Measurements from ENCODE around the gene SIX3.

The SIX3 gene

GRCh38 chr2:44934038-44934982, 7.2 kb upstream of the SIX3 start:
- H3K4me3 ChIP-seq (IDR thresholded peaks at IDR 0.05; ENCODE audit: insufficient read depth, low read depth, low read length): no peak overlapping the region

GRCh38 chr2:44934983-44935728, 6.3 kb upstream of the SIX3 start:
- no peak for TF ChIP-seq CTCF (conservative IDR thresholded peaks at IDR 0.05; ENCODE audit: low read depth, low read length)
- Histone ChIP-seq H3K4me2 (no peak overlapping the region), H3K36me3 (ENCODE audit: insufficient read depth) (no peaks in the 10 kb centered on the region), H3K9ac (no peak overlapping the region), H2AFZ (ENCODE audit: low read depth) (no peak overlapping the region), H3K27ac (no peak overlapping the region), H3K4me1 (ENCODE audit: low read depth, poor library complexity, severe bottlenecking) (no peaks in the 10 kb centered on the region), H3K4me3 (IDR thresholded peaks at IDR 0.05; ENCODE audit: insufficient read depth, low read depth, low read length) (no peak overlapping the region), H3K79me2 (ENCODE audit: insufficient read depth, low read depth) (no peaks in the 10 kb centered on the region), H3K27me3 (ENCODE audit: insufficient read depth, low read depth) (peaks cover 4% of the 10 kb centered on the region; the same call in 1 of the 2 replicates), H4K20me1 (ENCODE audit: insufficient read depth) (no peaks in the 10 kb centered on the region)

More at GRCh38 chr2:44934038-44934982, 7.2 kb upstream of the SIX3 start:
- Histone ChIP-seq H3K79me2 (ENCODE audit: insufficient read depth, low read depth) (no peaks in the 10 kb centered on the region), H4K20me1 (ENCODE audit: insufficient read depth) (no peaks in the 10 kb centered on the region), H3K27ac (no peak overlapping the region), H3K4me1 (ENCODE audit: low read depth, poor library complexity, severe bottlenecking) (no peaks in the 10 kb centered on the region), H3K9ac (no peak overlapping the region), H3K27me3 (ENCODE audit: insufficient read depth, low read depth) (peaks cover 4% of the 10 kb centered on the region; the same call in 1 of the 2 replicates), H3K36me3 (ENCODE audit: insufficient read depth) (no peaks in the 10 kb centered on the region), H3K4me2 (no peak overlapping the region), H2AFZ (ENCODE audit: low read depth) (no peak overlapping the region)
- TF ChIP-seq CTCF (conservative IDR thresholded peaks at IDR 0.05; ENCODE audit: low read depth, low read length): no peak

GRCh38 chr2:44935729-44936098, 5.8 kb upstream of the SIX3 start:
- no peak overlapping the region for H3K27ac ChIP-seq
- H4K20me1 ChIP-seq (ENCODE audit: insufficient read depth): no peaks in the 10 kb centered on the region
- no peaks in the 10 kb centered on the region for H3K79me2 ChIP-seq (ENCODE audit: insufficient read depth, low read depth)
- TF ChIP-seq CTCF (conservative IDR thresholded peaks at IDR 0.05; ENCODE audit: low read depth, low read length): no peak
- no peak overlapping the region for H3K9ac ChIP-seq
- H2AFZ ChIP-seq (ENCODE audit: low read depth): no peak overlapping the region
- H3K4me1 ChIP-seq (ENCODE audit: low read depth, poor library complexity, severe bottlenecking): no peaks in the 10 kb centered on the region
- H3K4me2 ChIP-seq: no peak overlapping the region
- H3K36me3 ChIP-seq (ENCODE audit: insufficient read depth): no peaks in the 10 kb centered on the region
- H3K4me3 ChIP-seq (IDR thresholded peaks at IDR 0.05; ENCODE audit: insufficient read depth, low read depth, low read length): no peak overlapping the region
- H3K27me3 ChIP-seq (ENCODE audit: insufficient read depth, low read depth): peaks cover 4% of the 10 kb centered on the region; the same call in 1 of the 2 replicates

- H3K36me3 ChIP-seq (ENCODE audit: insufficient read depth): no peaks in the 10 kb centered on the region
- no peaks in the 10 kb centered on the region for H3K79me2 ChIP-seq (ENCODE audit: insufficient read depth, low read depth)
- no peak for TF ChIP-seq CTCF (conservative IDR thresholded peaks at IDR 0.05; ENCODE audit: low read depth, low read length)
- peaks cover 4% of the 10 kb centered on the region; the same call in 1 of the 2 replicates for H3K27me3 ChIP-seq (ENCODE audit: insufficient read depth, low read depth)
- no peak overlapping the region for H3K27ac ChIP-seq
- no peak overlapping the region for H3K4me3 ChIP-seq (IDR thresholded peaks at IDR 0.05; ENCODE audit: insufficient read depth, low read depth, low read length)
- no peak overlapping the region for H2AFZ ChIP-seq (ENCODE audit: low read depth)
- H3K9ac ChIP-seq: no peak overlapping the region
- no peak overlapping the region for H3K4me2 ChIP-seq
- no peaks in the 10 kb centered on the region for H3K4me1 ChIP-seq (ENCODE audit: low read depth, poor library complexity, severe bottlenecking)
- no peaks in the 10 kb centered on the region for H4K20me1 ChIP-seq (ENCODE audit: insufficient read depth)
Observed at GRCh38 chr2:44936275-44936674, 5.2 kb upstream of the SIX3 start.

Measured in KMS-11 (cell line).